GM21619 (cell line): ENCODE data around the gene ATXN1.

Experiments
- ATAC-seq: cut with Tn5 transposase; IDR thresholded peaks from one replicate; pipeline ENCODE4 v1.9.1; 2021; ENCODE audit not compliant: unreplicated experiment

Gene ATXN1

DNA sequence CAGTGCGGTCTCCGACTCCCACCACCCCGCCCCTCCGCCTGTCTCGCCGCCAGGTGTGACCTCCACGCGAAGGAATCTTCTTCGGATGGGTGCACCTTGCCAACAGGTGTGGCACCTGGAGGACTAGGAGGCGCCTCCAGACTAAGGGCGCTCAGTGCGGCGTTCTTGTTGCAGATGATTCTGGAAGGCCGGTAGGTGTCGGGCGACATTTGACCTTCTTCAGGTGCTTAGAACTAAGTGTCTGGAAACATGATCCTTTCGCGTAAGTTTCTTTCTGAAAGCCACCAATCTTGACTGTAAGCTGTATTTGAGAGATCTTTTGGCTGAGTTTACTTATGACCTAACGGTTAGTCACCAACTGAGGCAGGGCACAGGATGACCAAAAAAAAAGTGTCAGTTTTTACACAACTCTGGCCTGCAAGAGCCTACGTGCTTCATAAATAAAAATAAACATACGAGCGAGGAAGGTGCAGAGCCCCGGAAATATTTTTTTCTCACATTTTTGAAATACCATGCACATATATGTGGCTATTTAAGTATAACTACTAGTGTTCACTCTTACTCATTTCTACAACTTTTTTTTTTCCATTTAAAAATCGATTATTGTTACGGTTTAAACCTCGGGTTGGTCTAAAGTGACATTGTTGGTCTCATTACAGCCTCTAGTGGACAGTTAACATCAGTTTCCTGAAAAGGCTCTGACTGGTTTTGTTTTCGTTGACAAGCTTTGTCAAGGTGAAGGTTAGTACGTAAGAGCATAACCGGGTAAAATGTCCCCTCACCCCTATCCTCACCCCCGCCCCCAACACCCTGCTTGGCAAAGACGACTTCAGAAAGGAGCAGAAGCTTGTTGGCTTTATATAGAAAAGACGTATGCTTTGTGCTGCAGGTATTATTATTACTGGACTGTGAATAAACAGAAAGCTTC lies 1.6 kb upstream of the ATXN1 start:
- peak; percentile 31 for ATAC-seq

- ATAC-seq = peak; percentile 3
These were observed 949 bp upstream of the ATXN1 start for GRCh38 chr6:16762268-16762549.

GRCh38 chr6:16761471-16762267 lies 409 bp upstream of the ATXN1 start:
- peak; percentile 47 for ATAC-seq

- peak; percentile 27 for ATAC-seq
These were observed 1.4 kb downstream of the ATXN1 start for GRCh38 chr6:16759646-16760515.

GRCh38 chr6:16759181-16759645 lies 2.0 kb downstream of the ATXN1 start:
- ATAC-seq = no peak

GRCh38 chr6:16758163-16758975 lies 2.9 kb downstream of the ATXN1 start:
- ATAC-seq = no peak

DNA sequence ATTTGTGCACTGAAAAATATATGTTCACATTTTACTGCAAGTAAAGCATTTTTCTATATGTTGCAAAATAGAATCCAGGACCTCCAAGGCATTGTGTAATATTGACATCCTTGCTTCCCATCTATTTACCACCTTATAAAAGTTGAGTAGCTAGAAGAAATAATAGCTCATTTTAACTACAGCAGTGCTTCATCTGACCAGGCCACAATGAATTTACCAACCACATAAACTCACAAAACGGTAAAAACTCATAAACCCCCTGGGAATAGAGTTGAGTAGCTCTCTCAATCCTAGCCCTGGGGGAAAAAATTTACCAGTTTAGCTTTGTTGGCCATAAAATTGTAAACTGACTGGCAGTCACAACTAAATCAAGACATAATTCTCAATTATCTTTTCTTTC lies 3.9 kb downstream of the ATXN1 start:
- ATAC-seq = no peak

- no peak for ATAC-seq
These were observed 4.5 kb downstream of the ATXN1 start for GRCh38 chr6:16756660-16757255.

DNA sequence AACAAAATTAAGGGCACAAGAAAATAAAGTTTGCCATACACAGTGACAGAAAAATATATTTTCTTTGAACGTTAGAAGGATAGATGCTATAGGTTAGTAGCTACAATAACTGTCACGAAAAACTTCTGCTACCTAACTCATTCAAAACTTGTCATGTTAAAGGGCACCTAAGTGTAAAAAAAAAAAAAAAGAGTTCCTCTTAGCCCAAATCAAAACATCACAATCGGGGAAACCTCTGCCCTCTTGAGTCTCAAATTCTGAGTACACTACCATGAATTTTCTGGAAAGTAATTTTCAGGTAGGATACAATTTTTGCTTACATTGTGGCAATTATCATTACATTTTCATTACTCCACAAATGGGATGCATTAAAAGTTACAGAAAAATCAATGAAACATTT lies 5.7 kb downstream of the ATXN1 start:
- no peak for ATAC-seq

- no peak for ATAC-seq
These were observed 6.4 kb downstream of the ATXN1 start for GRCh38 chr6:16754876-16755275.

GRCh38 chr6:16754274-16754673 lies 7.0 kb downstream of the ATXN1 start:
- ATAC-seq = no peak

GRCh38 chr6:16753341-16753740 lies 7.9 kb downstream of the ATXN1 start:
- no peak for ATAC-seq

- ATAC-seq = no peak
These were observed 8.9 kb downstream of the ATXN1 start for GRCh38 chr6:16752206-16752866.

- no peak for ATAC-seq
These were observed 9.9 kb downstream of the ATXN1 start for GRCh38 chr6:16751251-16751946.

GRCh38 chr6:16750566-16750965 lies 10.7 kb downstream of the ATXN1 start:
- ATAC-seq = no peak

DNA sequence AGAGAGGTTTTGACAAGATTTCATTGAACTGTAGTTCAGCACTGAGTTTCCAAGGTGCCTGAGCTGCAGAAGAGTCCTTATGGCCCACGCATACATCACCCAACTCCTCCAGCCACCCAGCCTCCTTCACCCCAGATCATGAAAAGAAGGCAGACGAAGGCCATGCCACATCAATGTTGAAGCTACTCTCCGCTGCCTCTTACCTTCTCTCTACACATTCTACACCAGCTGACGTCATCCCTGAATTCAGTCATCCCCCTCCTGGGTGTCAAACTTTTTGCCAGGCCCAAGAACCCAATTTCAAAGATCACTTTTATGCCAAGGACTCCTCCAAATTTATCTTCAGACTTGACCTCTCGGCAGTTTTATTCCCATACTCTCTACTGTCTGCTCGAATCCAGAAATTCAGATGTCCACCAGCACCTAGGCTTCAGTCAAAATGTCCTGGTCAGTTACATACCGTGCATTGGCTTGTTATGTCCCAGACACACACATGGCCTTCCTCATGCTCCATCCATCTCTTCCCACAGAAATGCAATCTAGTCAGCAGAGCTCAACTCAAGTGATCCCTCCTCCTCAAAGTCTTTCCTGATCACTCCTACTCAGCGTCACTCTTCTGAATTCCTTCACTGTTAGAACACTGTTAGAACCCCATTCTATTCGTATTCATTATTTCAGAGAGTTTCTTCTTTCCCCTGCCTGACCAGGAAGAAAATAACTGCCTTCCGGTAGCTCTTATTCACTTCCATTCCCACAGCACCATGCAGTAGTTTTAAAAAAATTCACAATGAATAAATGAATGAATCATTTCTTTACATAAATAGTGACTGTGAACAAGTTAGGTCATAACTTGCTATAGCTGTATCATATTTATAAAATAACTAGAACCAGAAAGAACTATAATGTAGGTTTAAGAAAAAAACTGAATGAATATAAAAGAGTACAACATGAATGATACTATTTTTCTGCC lies 11.5 kb downstream of the ATXN1 start:
- ATAC-seq = no peak

- no peak for ATAC-seq
These were observed 13.3 kb downstream of the ATXN1 start for GRCh38 chr6:16748025-16748319.
